GM12864 (cell line): ENCODE measurements around the gene LMO1.

Source experiments
- DNase-seq: peaks from one replicate; pipeline ENCODE4 v3.0.0-alpha.2; 2011; ENCODE audit warnings: low read depth
- H3K4me3 ChIP-seq: 2 replicates; pipeline ENCODE4 v1.5.1; 2011; ENCODE audit warnings: mild to moderate bottlenecking, low read depth, low read length, control low read depth
- TF ChIP-seq, protein P1 (sequence below): IDR thresholded peaks from 2 replicates; pipeline ENCODE4 v1.5.1; 2011; ENCODE audit warnings: low read depth, mild to moderate bottlenecking, moderate library complexity, low read length, control low read depth, inconsistent platforms; ENCODE audit errors: missing control alignments

Gene LMO1

DNA sequence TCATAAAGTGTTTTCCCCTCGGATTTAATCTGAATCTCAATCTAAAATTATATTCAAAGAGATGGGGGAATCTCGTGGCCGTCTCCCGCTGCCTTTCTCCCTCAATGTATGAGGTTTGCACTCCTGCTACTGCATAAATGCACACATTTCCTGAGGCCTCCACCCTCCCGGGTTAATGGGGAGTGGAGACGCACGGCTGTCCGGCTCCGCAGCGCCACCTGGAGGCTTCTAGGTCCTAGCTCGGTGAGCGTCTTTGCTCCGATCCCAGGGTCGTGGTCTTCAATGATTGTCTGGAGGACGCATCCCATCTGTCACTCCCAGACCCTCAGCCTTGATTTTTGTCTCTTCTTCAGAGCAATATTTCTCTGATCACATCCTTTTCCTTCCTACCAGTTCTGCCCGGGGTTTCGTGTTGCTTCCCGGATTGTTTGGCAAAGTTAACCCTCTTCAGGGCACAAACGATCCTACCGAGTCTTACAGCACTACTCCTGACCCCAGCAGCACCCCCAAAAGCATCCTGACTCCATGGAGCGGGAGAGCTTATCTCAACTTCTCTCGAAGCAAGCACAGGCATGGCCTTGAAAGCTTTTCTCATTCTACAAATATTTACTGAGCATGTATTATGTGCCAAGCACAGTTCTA lies at the start of gene LMO1:
Gene LMO1, minus strand, starts transcription at position 110 of the 642 bp plus-strand sequence. CDS start 516 bp downstream, outside the sequence.
- H3K4me3 ChIP-seq = no peak within 1 kb of the TSS; the same call in 1 of the 2 replicates
- peak; percentile 13 for DNase-seq
- TF ChIP-seq, protein P1, sequence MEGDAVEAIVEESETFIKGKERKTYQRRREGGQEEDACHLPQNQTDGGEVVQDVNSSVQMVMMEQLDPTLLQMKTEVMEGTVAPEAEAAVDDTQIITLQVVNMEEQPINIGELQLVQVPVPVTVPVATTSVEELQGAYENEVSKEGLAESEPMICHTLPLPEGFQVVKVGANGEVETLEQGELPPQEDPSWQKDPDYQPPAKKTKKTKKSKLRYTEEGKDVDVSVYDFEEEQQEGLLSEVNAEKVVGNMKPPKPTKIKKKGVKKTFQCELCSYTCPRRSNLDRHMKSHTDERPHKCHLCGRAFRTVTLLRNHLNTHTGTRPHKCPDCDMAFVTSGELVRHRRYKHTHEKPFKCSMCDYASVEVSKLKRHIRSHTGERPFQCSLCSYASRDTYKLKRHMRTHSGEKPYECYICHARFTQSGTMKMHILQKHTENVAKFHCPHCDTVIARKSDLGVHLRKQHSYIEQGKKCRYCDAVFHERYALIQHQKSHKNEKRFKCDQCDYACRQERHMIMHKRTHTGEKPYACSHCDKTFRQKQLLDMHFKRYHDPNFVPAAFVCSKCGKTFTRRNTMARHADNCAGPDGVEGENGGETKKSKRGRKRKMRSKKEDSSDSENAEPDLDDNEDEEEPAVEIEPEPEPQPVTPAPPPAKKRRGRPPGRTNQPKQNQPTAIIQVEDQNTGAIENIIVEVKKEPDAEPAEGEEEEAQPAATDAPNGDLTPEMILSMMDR = peak; percentile 95

DNA sequence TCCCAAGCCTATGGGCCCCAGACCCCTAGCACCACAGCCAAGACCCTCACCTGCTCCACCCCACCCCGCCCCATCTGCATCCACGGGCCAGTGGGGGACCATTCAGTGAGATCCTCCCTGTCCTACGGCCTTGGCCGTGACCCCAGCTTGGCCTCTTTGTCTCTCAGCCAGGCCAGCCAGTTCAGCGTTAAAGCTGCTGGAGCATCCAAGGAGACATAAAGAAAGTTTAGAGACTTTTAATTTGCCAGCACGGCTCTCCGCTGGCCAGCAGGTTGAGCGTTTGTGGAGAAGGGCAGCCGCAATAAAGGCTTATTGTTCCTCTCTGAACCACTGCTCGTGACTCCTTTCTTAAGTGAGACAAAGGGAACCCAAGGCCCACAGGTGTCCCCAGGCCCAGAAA lies 49.3 kb upstream of the LMO1 start:
- H3K4me3 ChIP-seq = no peak overlapping the region
- DNase-seq = no peak
- TF ChIP-seq, protein P1 = no peak

DNA sequence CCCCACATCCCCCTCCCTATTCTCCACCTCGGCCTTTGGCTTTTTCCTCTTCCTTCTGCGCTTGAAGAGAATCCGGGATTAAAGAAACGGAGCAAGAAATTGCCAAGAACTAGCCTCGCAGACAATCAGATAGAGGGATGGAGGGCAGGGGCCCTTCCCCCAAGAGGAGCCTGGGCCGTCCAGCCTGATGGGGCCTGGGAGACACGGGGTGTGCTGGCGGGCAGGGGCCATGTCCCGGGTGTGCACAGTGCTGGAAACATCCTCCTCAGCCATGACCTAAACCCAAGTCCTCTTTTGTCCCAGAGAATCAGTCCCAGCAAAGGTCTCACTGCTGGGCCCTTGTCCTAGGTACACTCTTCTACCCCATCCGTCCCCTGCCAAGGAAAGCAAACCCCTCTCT lies 47.7 kb upstream of the LMO1 start:
- H3K4me3 ChIP-seq = no peak overlapping the region

DNA sequence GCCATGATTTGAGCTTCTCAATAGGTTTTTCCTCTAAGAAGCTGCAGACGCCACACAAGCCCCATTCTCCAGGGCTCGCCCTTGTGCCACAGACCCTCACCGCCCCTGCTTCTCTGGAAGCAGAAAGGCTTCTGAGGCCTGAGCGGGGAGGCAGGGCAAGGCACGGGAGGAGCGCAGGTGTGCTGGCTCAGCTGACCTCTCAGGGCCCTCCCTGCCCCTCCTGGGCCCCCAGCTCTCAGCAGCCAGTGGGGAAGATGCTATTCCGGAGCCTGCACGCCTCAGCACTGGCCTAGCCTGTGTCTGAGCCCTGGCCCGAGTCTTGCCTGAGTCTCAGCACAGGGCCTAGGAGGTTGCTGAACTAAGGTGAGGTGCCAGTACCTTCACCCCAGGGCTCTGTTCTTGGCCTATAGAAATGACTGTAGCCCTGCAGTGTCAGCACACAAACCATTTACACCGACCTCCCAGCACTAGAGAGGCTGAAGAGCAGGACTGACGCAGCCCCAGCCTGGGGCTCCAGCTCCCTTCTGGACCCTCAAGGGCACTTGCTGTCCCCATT lies 47.1 kb upstream of the LMO1 start:
- no peak for DNase-seq

More for the DNA sequence above, 47.7 kb upstream of the LMO1 start:
- no peak for DNase-seq
- TF ChIP-seq, protein P1 = no peak

DNA sequence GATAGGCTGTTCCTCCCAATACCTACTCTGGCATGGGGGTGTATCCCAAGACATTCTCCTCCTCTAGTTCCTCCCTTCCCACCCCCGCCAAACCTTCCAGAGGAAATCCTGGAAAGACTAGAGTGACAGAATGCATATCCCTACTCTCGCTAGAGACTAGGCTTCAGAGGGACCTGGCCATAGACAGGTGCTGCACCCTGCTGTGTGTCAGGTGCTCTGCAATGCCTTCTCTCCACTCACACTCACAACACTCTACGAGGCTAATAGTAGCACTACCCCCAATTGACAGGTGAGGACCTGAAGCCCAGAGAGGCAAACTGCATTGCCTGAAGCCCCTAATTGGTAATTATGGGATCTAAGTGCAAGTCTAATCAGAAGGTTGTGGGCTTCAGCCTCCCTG lies 46.2 kb upstream of the LMO1 start:
- no peak for DNase-seq
- H3K4me3 ChIP-seq = no peak overlapping the region
- TF ChIP-seq, protein P1 = no peak

More for the DNA sequence above, 47.1 kb upstream of the LMO1 start:
- H3K4me3 ChIP-seq = no peak overlapping the region
- TF ChIP-seq, protein P1 = no peak

DNA sequence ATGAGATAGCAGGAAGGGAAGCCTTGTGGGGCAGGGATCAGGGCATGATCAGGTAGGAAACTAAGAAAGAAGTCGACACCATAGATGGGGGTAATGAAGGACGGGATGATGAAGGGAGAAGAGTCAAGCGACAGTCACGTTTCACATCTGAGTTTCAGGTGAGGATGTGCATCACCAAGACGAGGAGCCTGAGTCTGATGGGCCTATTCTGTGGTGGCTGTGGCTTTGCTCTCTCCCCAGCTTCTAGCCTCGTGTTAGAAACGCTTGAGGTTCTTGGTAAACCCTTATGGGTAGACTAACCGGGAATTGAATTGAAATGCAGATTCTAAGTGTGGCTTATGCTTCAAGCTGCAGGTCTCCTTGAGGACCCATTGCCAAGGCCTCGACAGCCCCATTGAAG lies 45.6 kb upstream of the LMO1 start:
- DNase-seq = no peak
- TF ChIP-seq, protein P1 = no peak
- H3K4me3 ChIP-seq = no peak overlapping the region

DNA sequence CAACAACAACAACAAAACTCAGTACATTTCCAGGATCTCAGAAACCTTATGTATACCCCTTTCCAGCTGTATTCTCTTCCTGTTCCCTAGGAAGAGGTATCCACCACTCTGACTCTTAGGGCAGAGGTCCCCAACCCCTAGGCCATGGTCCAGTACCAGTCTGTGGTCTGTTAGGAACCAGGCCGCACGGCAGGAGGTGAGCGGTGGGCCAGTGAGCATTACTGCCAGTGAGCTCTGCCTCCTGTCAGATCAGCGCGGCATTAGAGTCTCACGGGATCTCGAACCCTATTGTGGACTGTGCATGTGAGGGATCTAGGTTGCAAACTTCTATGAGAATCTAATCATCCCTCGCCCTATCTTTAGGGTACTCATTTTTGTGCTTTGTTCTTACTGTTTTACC lies 43.9 kb upstream of the LMO1 start:
- DNase-seq = no peak
- no peak overlapping the region for H3K4me3 ChIP-seq
- TF ChIP-seq, protein P1 = no peak
